GM21526 (cell line): ENCODE measurements around the gene NIBAN1.

Source experiments
- ATAC-seq: cut with Tn5 transposase; IDR thresholded peaks from one replicate; pipeline ENCODE4 v1.9.1; 2021; ENCODE audit warnings: moderate library complexity; ENCODE audit not compliant: unreplicated experiment, low FRiP score

Gene NIBAN1

DNA sequence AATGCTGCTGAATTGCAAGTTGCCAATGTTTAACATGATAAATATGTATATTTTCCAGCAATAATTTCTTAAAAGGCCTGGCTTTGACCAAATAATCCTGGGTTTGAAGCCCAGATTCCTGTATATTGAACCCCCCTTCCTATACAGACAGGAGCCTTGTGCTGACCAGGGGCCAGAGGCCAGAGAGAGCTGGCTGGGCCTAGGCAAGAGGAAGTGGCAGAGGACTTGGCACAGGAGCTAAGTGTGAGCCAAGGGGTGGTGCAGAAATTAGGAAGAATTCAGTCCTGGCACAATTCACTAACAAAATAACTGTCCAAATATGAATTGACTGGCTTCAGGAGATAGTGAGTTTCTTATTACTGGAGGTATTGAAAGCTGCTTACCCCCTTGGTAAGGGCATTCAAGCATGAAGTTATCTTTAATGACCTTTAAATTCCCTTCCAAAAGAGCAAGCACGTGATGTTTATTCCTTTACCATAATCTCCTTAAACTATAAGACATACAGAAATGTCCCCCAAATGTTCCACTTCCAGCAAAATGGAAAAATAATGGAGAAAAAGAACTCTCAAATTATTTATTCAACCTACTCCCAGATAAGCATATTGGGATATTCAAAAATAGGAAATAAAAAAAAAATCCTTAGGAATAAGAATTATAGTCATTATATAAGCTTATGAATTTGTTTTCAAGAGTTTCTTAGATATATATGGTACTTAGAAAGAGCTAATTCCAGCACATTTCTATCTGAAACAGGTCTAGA lies 26.6 kb downstream of the NIBAN1 start:
- no peak for ATAC-seq

DNA sequence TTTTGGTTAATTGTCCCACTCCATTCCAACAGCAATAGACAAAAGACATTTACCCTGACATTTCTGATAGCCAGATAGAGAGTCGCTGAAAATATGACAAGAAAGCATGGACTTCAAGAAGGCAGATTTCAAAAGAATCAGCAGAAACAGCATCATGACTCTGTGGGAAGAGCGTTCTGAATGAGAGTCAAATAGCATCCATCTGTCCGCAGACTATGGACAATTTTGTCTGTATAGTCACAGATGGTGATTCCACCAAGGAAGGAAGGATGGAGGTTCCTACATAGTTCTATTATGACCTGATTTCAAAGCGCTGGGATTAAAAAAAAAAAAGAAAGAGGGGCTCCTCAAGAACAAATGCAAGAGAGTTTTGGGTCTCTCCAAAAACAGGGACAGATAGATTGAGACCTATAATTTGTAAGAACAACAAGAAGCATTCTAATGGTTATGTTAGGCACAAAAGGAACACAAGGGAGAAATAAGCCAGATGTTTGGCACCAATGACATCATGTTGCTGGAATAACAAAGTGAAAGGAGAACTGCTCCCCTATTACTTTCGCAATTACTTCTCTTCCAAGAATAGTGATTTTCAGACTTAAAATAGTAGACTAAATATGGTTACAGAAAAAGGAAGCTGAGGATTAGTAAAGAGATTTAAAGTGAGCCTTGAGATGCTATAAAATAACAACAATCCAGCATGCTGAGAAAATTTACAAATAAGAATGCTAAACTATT lies 28.5 kb downstream of the NIBAN1 start:
- no peak for ATAC-seq

DNA sequence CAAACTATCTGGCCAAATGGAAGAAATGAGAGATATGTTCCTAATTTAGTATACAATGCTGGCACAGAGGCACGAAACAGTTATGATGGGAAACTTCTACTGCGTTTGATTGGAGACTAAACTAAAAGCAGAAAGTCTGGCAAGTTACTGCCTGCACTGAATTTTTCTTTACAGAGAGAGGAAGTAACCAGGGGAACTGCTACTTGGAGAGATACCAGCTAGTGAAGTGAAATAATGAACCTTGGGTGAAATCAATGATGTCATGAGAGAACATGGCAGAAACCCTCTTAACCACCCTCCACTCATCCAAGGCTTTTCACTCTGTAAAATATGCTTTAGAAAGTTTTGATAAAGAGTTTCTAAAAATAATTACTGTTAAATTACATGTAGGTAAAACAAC lies 29.3 kb downstream of the NIBAN1 start:
- peak; percentile 62 for ATAC-seq

DNA sequence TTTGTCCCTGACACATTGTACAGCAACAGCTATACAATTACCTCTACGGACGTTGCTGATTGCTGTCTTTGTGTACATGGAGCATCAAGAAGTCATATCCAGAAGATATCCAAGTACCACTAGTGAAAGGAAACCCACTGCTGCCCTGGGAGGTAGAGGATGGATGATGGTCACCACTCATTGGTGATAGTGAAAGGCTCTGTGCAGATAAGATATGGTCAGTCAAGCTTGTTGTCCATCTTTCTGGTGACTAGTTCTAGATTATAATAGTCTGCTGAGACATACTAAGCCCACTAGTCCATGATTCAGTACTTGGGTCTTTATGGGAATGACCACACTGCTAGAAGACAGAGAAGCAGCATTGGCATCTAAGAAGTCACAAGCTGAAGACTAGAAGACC lies 30.3 kb downstream of the NIBAN1 start:
- ATAC-seq: no peak

DNA sequence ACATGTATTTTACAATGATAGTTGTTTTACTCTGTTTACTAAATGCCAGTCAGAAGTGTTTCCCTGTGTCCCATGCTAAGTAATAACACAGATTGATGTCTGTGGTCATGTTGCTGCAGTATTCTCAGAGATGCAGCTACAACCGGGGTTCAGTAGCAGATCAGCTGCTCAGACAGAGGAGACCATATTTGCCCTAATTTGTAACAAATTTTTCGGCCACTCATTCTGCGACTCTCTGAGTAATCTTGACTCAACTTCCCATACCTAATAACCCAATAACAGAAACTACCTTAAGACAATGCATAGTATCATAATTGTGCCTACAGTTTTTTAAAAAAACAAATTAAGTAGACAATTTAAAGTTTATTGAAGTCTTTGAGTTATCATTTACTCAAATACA lies 32.6 kb downstream of the NIBAN1 start:
- ATAC-seq: peak; percentile 70

DNA sequence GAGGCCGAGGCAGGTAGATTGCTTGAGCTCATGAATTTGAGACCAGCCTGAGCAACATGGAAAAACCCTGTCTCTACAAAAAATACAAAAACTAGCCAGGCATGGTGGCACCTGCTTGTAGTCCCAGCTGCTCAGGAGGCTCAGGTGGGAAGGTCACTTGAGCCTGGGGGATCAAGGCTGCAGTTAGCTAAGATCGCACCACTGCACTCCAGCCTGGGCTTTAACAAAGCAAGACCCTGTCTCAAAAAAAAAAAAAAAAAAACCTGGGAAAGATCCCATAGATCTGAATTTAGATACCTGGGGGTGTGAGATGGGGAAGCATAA lies 32.9 kb downstream of the NIBAN1 start:
- ATAC-seq: no peak

DNA sequence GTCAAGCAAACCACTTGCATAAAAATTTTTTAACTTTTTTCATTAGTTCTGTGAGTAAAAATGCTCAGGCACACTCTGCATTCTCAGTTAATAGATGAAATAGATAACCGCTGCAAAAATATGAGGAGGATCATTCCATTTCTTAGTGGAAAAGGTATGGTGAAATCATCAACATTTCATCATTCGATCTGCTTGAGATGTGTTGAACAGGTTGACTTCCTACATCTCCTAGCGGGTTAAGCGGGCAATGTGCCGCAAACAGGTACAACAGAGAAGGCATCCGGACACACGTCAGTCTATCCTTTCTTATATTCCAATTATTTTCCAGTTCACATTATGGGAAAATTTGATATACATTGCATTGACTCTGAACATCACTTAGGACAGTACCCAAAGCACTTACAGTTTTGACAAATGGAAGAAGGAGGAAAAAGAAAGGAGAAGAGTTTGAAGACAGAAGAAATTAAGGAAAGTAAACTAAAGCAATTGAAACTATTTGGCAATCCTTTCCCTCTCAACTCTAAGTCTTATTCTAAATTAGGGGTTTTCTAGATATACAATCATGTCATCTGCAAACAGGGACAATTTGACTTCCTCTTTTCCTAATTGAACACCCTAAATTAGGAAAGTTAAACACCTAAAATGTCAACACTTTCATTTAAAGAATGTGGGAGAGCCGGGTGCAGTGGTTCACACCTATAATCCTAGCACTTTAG lies 33.5 kb downstream of the NIBAN1 start:
- ATAC-seq: no peak

DNA sequence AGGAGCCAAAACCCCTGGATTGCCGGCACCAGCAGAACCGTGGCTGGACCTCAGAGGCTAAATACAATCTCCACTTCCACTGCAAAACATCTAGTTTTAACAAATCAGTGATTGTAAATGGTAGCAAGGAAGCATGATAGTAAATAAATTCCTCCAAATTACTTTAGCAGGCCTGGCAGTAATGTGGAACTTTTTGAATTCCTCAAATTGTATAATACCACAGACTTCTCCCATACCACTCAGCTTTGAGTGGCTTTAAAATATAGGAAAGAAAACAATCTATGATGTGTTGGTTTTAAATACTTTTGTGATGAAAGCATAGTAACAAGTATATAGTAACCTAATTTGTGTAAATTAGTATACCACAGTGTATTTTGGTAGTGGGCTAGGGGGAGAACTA lies 34.1 kb downstream of the NIBAN1 start:
- ATAC-seq: no peak

DNA sequence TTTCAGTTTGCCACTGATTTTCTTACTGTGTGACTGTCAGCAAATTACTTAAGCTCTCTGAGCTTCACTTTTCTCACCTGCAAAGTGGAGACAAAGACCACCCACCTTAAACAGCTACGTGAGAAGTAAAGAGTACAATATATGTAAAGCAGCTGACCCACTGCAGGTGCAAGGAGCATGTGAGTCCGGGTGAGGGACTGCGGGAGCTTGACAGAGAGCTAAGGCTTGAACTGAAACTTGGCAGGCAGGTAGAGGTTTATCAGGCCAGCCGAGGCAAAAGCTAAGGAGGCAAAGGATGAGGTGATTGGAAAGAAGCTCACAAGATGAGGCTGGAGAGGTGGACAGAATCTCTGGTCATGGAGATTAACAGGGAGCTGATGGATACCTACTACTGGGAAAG lies 36.6 kb downstream of the NIBAN1 start:
- ATAC-seq: no peak

DNA sequence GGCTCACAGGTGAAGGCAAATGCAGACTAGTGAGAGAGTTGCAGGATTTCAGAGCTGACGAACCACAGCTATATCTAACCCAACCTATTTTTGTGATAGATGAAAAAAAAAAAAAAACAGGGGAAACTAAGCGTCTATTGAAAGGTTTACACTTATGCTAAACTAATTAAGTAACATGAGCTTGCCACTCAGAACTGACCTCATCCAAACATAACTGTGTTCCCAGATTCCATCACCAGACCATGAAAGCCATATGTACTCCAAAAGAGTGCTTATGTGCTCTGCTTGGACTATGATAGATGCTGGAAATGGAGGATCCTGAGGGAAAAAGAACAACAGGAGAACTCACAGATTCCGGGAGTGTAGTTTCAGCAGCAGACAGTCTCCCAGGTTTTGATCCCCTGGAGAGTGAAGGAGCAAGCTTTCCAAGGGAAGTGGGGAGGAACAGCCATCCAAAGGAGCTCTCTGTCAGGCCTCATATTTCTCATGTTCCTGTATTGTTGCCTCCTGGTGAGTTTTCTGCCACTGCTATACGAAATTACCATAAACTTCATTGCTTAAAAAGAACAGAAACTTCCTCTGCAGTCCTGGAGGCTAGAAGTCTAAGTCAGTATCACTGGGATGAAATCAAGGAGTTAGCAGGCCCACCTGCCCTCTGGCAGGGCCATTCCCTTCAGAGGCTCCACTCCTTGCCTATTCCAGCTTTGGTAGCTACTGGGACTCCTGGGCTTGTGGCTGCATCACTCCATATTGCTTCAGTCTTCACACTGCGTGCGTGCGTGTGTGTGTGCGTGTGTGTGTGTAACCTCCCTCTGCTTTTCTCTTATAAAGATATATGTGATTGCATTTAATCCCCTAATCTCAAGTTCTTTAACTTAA lies 38.1 kb downstream of the NIBAN1 start:
- ATAC-seq: no peak

DNA sequence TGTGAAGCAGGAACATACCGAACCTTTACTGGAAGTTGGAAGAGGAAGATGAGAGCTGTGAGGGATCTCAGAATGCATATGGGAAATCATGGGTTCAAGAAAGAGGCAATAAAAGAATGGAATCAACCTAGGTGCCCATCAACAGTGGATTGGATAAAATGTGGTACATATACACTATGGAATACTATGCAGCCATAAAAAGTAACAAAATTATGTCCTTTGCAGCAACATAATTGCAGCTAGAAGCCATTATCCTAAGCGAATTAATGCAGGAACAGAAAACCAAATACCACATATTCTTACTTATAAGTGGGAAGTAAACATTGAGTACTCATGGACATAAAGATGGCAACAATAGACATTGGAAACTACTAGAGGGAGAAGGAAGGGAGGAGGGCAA lies 40.4 kb downstream of the NIBAN1 start:
- ATAC-seq: no peak

DNA sequence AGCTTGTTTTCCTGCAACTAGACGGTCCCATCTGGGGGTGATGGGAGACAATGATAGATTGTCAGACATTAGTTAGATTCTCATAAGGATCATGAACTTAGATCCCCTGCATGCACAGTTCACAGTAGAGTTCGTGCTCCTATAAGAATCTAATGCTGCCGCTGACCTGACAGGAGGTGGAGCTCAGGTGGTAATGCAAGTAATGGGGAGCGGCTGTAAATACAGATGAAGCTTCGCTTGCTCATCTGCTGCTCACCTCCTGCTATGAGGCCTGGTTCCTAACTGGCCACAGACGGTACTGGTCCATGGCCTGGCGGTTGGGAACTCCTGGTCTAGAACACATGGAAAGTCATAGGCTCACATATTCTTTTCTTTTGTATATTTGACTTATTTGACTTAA lies 42.0 kb downstream of the NIBAN1 start:
- no peak for ATAC-seq

DNA sequence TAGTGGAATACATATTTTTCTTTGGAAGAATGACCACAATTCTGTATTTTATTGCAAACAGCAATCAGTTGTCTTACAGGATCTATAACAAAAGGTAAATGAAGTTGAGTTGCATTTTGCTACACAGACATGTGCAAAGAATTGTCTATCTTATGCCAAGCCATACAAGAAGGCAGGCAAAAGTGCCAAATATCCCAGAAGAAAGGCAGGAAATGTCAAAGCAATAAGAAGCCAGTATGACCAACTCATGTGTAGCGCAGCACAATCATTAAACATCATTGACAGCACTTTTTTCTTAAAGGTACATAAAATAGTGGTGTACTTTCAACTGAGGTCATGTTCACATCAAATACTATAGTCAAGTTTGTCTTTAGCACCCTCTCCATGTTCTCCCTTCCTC lies 42.7 kb downstream of the NIBAN1 start:
- no peak for ATAC-seq

DNA sequence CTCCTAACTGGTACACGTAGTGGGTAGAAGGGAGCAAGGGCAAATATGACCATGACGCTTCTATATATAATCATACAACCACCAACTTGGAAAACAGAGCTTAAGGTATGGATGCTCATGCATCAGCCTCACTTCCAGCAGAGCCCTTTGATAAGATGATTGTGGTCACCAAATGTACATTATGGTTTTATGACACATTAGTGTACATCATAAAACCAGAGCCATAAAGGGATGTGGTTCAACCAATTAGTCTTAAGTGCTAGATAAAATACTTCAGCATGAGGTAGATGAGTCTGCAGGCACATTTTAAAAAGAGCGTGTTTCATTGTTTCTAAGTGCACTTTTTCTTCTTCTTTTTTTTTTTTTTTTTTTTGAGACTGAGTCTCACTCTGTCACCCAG lies 43.7 kb downstream of the NIBAN1 start:
- ATAC-seq: no peak

DNA sequence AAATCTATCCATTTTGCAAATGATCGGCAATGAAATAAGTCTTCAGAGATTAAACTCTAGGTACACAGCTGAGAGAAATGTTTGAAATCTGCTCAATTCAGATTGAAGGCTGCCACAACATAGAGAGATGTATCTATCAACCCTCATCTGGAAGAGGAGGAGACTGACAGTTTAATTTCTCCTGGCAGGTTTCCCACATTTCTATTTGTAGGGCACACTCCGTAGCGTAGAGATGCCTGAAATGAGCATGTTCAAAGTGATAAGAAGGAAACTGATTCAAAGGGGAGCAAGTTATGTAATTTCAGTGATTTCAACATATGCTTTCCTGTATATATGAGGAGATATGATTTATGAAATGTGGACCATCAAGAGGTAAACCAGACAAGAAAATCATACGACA lies 44.1 kb downstream of the NIBAN1 start:
- ATAC-seq: no peak

DNA sequence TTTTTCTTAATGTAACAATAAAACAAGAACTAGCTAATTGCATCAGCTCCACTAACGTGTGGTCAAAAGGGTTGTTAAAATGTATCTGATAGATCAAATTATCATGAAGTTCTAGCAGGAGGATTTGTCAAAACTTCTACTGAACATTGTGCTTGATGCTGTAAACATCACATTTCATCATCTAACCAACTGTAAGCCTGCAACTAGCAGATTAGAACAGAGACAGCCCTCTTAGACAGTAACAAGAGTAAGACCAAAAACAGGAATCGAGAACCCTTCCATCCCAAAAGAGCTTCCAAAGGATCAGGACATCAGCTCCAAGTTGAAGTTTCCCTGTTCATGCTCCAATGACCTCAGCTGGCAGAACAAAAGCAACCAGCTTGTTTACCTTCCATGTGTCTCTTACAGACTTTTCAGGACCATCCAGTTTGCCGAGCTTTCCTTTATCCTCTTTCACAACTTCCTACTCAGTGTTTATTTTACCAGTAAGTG lies 44.6 kb downstream of the NIBAN1 start:
- no peak for ATAC-seq

DNA sequence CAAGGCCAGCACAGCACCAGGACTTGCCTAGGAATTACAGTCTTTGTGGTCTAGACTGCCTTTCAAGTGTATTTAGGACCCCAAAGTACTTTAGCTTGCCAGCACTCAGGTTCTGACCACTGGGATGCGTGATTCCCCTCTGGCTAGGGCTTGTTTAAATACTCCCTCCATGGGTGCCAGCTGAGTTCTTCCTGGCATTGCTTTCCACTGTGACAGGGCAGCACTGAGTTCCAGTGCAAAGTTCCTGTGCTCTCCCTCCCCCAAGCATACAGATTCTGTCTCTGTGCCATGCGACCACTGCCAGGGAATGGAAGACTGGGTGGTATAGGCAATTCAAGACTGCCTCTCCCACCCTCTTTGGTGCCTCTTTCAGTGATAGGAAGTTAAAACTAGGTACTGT lies 45.9 kb downstream of the NIBAN1 start:
- no peak for ATAC-seq
